Keratinocyte (primary cell): ENCODE measurements around the gene HOXA6. TPM values are rescaled to one million over a fixed set of nuclear protein-coding genes. Genes with fewer than 3 reads are reported as not detected.
A peak's percentile ranks its signal among the peaks of the same experiment; 100 is the strongest.

Experiments
- DNase-seq: peaks from one replicate; pipeline ENCODE4 v3.0.0-alpha.2; 2011; ENCODE audit warnings: low read depth, missing footprints, low spot score
- FAIRE-seq: peaks from 2 replicates; lab custom pipeline; 2011; peaks lifted over from hg19 to GRCh38; lab: Jason Lieb, UNC
- H2AFZ ChIP-seq: 2 replicates; pipeline ENCODE4 v1.6.0; 2012; ENCODE audit warnings: low read length, control low read depth, inconsistent platforms; ENCODE audit not compliant: control insufficient read depth
- H3K27ac ChIP-seq: 2 replicates; pipeline ENCODE4 v1.5.1; 2011; ENCODE audit warnings: low read length; ENCODE audit not compliant: control insufficient read depth, insufficient read depth
- H3K27me3 ChIP-seq: 3 replicates; pipeline ENCODE4 v1.6.0; 2011; ENCODE audit warnings: low read length; ENCODE audit not compliant: control insufficient read depth, insufficient read depth; ENCODE audit errors: extremely low read depth
- H3K36me3 ChIP-seq, 2 experiments: 2 replicates in 1 of 2; 3 replicates in 1 of 2; pipeline ENCODE4 v1.5.1; 2011; ENCODE audit warnings: low read length in 2 of 2, mild to moderate bottlenecking in 1 of 2; ENCODE audit not compliant: control insufficient read depth in 2 of 2, insufficient read depth in 2 of 2; ENCODE audit errors: extremely low read depth in 1 of 2
- H3K4me1 ChIP-seq: 3 replicates; pipeline ENCODE4 v1.5.1; 2011; ENCODE audit warnings: low read length; ENCODE audit not compliant: control insufficient read depth, insufficient read depth; ENCODE audit errors: extremely low read depth
- H3K4me2 ChIP-seq: 3 replicates; pipeline ENCODE4 v1.6.0; 2011; ENCODE audit warnings: low read depth, low read length; ENCODE audit not compliant: control insufficient read depth, insufficient read depth; ENCODE audit errors: extremely low read depth
- H3K4me3 ChIP-seq, 3 experiments: fragments of 200-600 bp in 1 of 3; sonication (generic) in 1 of 3; 2 replicates in 2 of 3; 3 replicates in 1 of 3; pipeline ENCODE4 v1.5.1; 2011 to 2016; ENCODE audit warnings: low read length in 3 of 3, mild to moderate bottlenecking in 3 of 3, control low read depth in 2 of 3, inconsistent platforms in 1 of 3, low read depth in 1 of 3, mixed read lengths in 1 of 3, mixed run types in 1 of 3, moderate library complexity in 1 of 3; ENCODE audit not compliant: control insufficient read depth in 2 of 3, insufficient read depth in 2 of 3; ENCODE audit errors: extremely low read depth in 1 of 3
- H3K79me2 ChIP-seq: 2 replicates; pipeline ENCODE4 v1.6.0; 2012; ENCODE audit warnings: low read length; ENCODE audit not compliant: control insufficient read depth, insufficient read depth
- H3K9ac ChIP-seq: 3 replicates; pipeline ENCODE4 v1.6.0; 2011; ENCODE audit warnings: low read length; ENCODE audit not compliant: control insufficient read depth, insufficient read depth; ENCODE audit errors: extremely low read depth
- H3K9me1 ChIP-seq: 3 replicates; pipeline ENCODE4 v1.6.0; 2011; ENCODE audit warnings: low read length; ENCODE audit not compliant: control insufficient read depth, insufficient read depth; ENCODE audit errors: extremely low read depth
- H3K9me3 ChIP-seq: 2 replicates; pipeline ENCODE4 v1.5.1; 2012; ENCODE audit warnings: low read depth, low read length; ENCODE audit not compliant: control insufficient read depth
- H4K20me1 ChIP-seq: 3 replicates; pipeline ENCODE4 v1.6.0; 2011; ENCODE audit warnings: low read length; ENCODE audit not compliant: control insufficient read depth, insufficient read depth; ENCODE audit errors: extremely low read depth
- CTCF ChIP-seq, 3 experiments: IDR thresholded peaks in 1 of 3; conservative IDR thresholded peaks in 1 of 3; optimal IDR thresholded peaks in 1 of 3; 2 replicates in 2 of 3; 3 replicates in 1 of 3; pipeline versions ENCODE3 to v1.5.1; 2011; ENCODE audit warnings: low read length in 3 of 3, mild to moderate bottlenecking in 3 of 3, moderate library complexity in 2 of 3, control low read depth in 1 of 3, inconsistent platforms in 1 of 3; ENCODE audit not compliant: insufficient read depth in 2 of 3; ENCODE audit errors: extremely low read depth in 1 of 3
- EZH2 ChIP-seq: IDR thresholded peaks from one replicate; pipeline ENCODE4 v1.6.1; 2012; ENCODE audit warnings: inconsistent platforms, mild to moderate bottlenecking, low read length, moderate library complexity
- dilution Hi-C: fragments of 300-500 bp; cut with MboI; formaldehyde crosslinking; loops from one replicate; pipeline ENCODE4 v1.7.0; 2020; ENCODE audit warnings: low sequenced_read_pairs; ENCODE audit not compliant: extremely low pct_ligation_motif_present
- polyA plus RNA-seq, 5 experiments: library from polyadenylated mRNA; depleted of rRNA in 3 of 5; stranded (reverse) in 3 of 5; stranded (forward) in 1 of 5; unstranded in 1 of 5; fragments of >200 nt; gene quantifications; 1 replicate in 1 of 5; 2 replicates in 3 of 5; 3 replicates in 1 of 5; pipeline versions ENCODE4 v1.2.1 to v1.2.3, GENCODE V29; 2011 to 2012; ENCODE audit warnings: missing spikeins in 2 of 5, low read depth in 1 of 5, low replicate concordance in 1 of 5

HOXA6 gene
- polyA plus RNA-seq, 1 donor (not counting 4 experiments of a cell fraction or from before 2014, with no cell fraction given): 0.54 TPM

GRCh38 chr7:27154901-27155815 is 7.6 kb upstream of the HOXA6 start:
- TF ChIP-seq CTCF (optimal IDR thresholded peaks at IDR 0.05 in 1 of 3, IDR thresholded peaks at IDR 0.05 in 1 of 3, conservative IDR thresholded peaks at IDR 0.05 in 1 of 3; ENCODE audit: extremely low read depth in 1 of 3, insufficient read depth in 2 of 3, low read length in 3 of 3): no peak
- TF ChIP-seq EZH2: no peak
- no peaks in the 10 kb centered on the region for H4K20me1 ChIP-seq
- H3K79me2 ChIP-seq: peaks cover 53% of the 10 kb centered on the region
- no peaks in the 10 kb centered on the region for H3K9me1 ChIP-seq
- no peaks in the 10 kb centered on the region for H3K36me3 ChIP-seq
- H3K9me3 ChIP-seq: no peaks in the 10 kb centered on the region
- H3K27ac ChIP-seq: peak overlapping the region; percentile 87
- peak overlapping the region; percentile 90 for H3K9ac ChIP-seq
- dilution Hi-C loops: no loop called here
- no peak for DNase-seq
- H3K4me1 ChIP-seq: peaks cover 75% of the 10 kb centered on the region
- peak overlapping the region; percentile 55 to 94 (median 73) for H3K4me3 ChIP-seq
- H2AFZ ChIP-seq: peak overlapping the region; percentile 54
- no peaks in the 10 kb centered on the region for H3K27me3 ChIP-seq
- H3K4me2 ChIP-seq: peak overlapping the region; percentile 98
- FAIRE-seq: peak; percentile 69

- dilution Hi-C loops: no loop called here
- H4K20me1 ChIP-seq: no peaks in the 10 kb centered on the region
- H3K27me3 ChIP-seq: no peaks in the 10 kb centered on the region
- H3K4me3 ChIP-seq: peak overlapping the region in 2 of 3 experiments; percentile 73 to 94
- H3K9ac ChIP-seq: peak overlapping the region; percentile 90
- TF ChIP-seq CTCF (optimal IDR thresholded peaks at IDR 0.05 in 1 of 3, IDR thresholded peaks at IDR 0.05 in 1 of 3, conservative IDR thresholded peaks at IDR 0.05 in 1 of 3; ENCODE audit: extremely low read depth in 1 of 3, insufficient read depth in 2 of 3, low read length in 3 of 3): no peak
- H3K4me1 ChIP-seq: peaks cover 69% of the 10 kb centered on the region
- no peaks in the 10 kb centered on the region for H3K36me3 ChIP-seq
- H2AFZ ChIP-seq: no peak overlapping the region
- DNase-seq: no peak
- H3K4me2 ChIP-seq: peak overlapping the region; percentile 98
- H3K9me1 ChIP-seq: no peaks in the 10 kb centered on the region
- H3K27ac ChIP-seq: peak overlapping the region; percentile 87
- no peak for FAIRE-seq
- H3K9me3 ChIP-seq: no peaks in the 10 kb centered on the region
- peaks cover 59% of the 10 kb centered on the region for H3K79me2 ChIP-seq
These were observed 6.8 kb upstream of the HOXA6 start for GRCh38 chr7:27154369-27154768.
